SJCRH30 (cell line): ENCODE measurements around the gene GJB6. TPM values are rescaled to one million over a fixed set of nuclear protein-coding genes. Genes with fewer than 3 reads are reported as not detected.
A peak's percentile ranks its signal among the peaks of the same experiment; 100 is the strongest.

Source experiments
- DNase-seq, 2 experiments: peaks; one replicate each; pipeline ENCODE4 v3.0.0-alpha.2; 2015 to 2020
- H3K27ac ChIP-seq: fragments of 250-450 bp; sonication (Bioruptor Pico); 2 replicates; pipeline ENCODE4 v1.5.1; 2020; ENCODE audit warnings: mild to moderate bottlenecking, moderate library complexity
- H3K27me3 ChIP-seq: fragments of 250-450 bp; sonication (Bioruptor Pico); 2 replicates; pipeline ENCODE4 v1.5.1; 2020; ENCODE audit warnings: mild to moderate bottlenecking, moderate library complexity
- H3K36me3 ChIP-seq: fragments of 250-450 bp; sonication (Bioruptor Pico); 2 replicates; pipeline ENCODE4 v1.5.1; 2020; ENCODE audit warnings: mild to moderate bottlenecking, moderate library complexity
- H3K4me1 ChIP-seq: fragments of 250-450 bp; sonication (Bioruptor Pico); 2 replicates; pipeline ENCODE4 v1.5.1; 2020; ENCODE audit warnings: mild to moderate bottlenecking, moderate library complexity
- H3K4me3 ChIP-seq: fragments of 250-450 bp; sonication (Bioruptor Pico); 2 replicates; pipeline ENCODE4 v1.5.1; 2020; ENCODE audit warnings: mild to moderate bottlenecking, moderate library complexity
- H3K9me3 ChIP-seq: fragments of 250-450 bp; sonication (Bioruptor Pico); replicated peaks from 2 replicates; pipeline ENCODE4 v1.5.1; 2020; ENCODE audit warnings: mild to moderate bottlenecking, moderate library complexity
- total RNA-seq: library from RNA; depleted of rRNA; stranded (reverse); fragments of >200 nt; shearing (Covaris generic); gene quantifications from 2 replicates; pipeline ENCODE4 v1.2.3, GENCODE V29; 2014

Gene GJB6
- total RNA-seq, 1 experiment from 2014 or later: not detected

- Histone ChIP-seq H3K9me3 (no peaks in the 10 kb centered on the region), H3K36me3 (no peaks in the 10 kb centered on the region), H3K4me1 (no peaks in the 10 kb centered on the region), H3K27me3 (peaks cover 17% of the 10 kb centered on the region), H3K27ac (no peak overlapping the region), H3K4me3 (no peak overlapping the region)
- no peak for DNase-seq
Observed at GRCh38 chr13:20198781-20199180, 33.3 kb downstream of the GJB6 start.

GRCh38 chr13:20197361-20197834 is 34.7 kb downstream of the GJB6 start:
- H3K27me3 ChIP-seq: peaks cover 14% of the 10 kb centered on the region
- no peak overlapping the region for H3K27ac ChIP-seq
- peak in 1 of 2 experiments; percentile 66 for DNase-seq
- no peaks in the 10 kb centered on the region for H3K4me1 ChIP-seq
- H3K4me3 ChIP-seq: no peak overlapping the region
- no peaks in the 10 kb centered on the region for H3K36me3 ChIP-seq
- H3K9me3 ChIP-seq: no peaks in the 10 kb centered on the region

DNA sequence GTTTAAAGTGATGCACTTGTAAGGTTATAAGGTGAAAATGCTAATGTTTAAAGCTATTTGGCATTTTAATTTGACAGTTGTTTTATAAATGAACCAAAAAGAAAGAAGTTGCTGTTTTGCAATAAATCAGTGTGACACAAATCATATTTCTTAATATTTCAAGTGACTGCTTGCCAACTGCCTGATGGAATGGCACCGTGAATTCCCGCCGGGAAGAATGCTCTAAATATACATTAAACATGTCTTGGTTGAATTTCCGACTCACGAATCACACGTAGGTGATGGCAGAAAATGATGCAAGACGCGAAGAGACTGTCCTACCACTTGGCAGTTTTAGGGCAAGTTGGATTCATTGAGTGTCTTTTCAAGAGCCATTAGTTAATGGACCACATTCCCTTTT is 36.3 kb downstream of the GJB6 start:
- H3K27me3 ChIP-seq: peaks cover 14% of the 10 kb centered on the region
- no peaks in the 10 kb centered on the region for H3K36me3 ChIP-seq

GRCh38 chr13:20193907-20194631 is 38.0 kb downstream of the GJB6 start:
- H3K27me3 ChIP-seq: peaks cover 17% of the 10 kb centered on the region

More for the DNA sequence above, 36.3 kb downstream of the GJB6 start:
- Histone ChIP-seq H3K27ac (no peak overlapping the region), H3K9me3 (no peaks in the 10 kb centered on the region), H3K4me1 (no peaks in the 10 kb centered on the region), H3K4me3 (no peak overlapping the region)
- no peak for DNase-seq

GRCh38 chr13:20193162-20193906 is 38.8 kb downstream of the GJB6 start:
- H3K36me3 ChIP-seq: no peaks in the 10 kb centered on the region
- H3K4me1 ChIP-seq: no peaks in the 10 kb centered on the region
- no peak overlapping the region for H3K27ac ChIP-seq
- peaks cover 17% of the 10 kb centered on the region for H3K27me3 ChIP-seq
- no peaks in the 10 kb centered on the region for H3K9me3 ChIP-seq
- no peak for DNase-seq
- no peak overlapping the region for H3K4me3 ChIP-seq

More at GRCh38 chr13:20193907-20194631, 38.0 kb downstream of the GJB6 start:
- DNase-seq: no peak
- no peaks in the 10 kb centered on the region for H3K4me1 ChIP-seq
- H3K9me3 ChIP-seq: no peaks in the 10 kb centered on the region
- H3K4me3 ChIP-seq: no peak overlapping the region
- no peaks in the 10 kb centered on the region for H3K36me3 ChIP-seq
- H3K27ac ChIP-seq: no peak overlapping the region

DNA sequence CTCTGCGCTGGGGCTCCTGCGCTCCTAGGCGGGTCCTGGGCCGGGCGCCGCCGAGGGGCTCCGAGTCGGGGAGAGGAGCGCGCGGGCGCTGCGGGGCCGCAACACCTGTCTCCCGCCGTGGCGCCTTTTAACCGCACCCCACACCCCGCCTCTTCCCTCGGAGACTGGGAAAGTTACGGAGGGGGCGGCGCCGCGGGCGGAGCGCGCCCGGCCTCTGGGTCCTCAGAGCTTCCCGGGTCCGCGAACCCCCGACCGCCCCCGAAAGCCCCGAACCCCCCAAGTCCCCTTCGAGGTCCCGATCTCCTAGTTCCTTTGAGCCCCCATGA is 39.3 kb downstream of the GJB6 start, which contains the start of gene GJB2:
GJB2 (minus strand) TSS at position 103 of the 326 bp plus-strand sequence. CDS start 3,357 bp downstream, outside the sequence.
- Histone ChIP-seq H3K27me3 (peaks cover 20% of the 10 kb centered on the region), H3K9me3 (no peaks in the 10 kb centered on the region), H3K4me1 (no peaks in the 10 kb centered on the region), H3K36me3 (no peaks in the 10 kb centered on the region), H3K4me3 (no peak within 1 kb of the TSS), H3K27ac (no peak within 1 kb of the TSS)
- no peak for DNase-seq

GRCh38 chr13:20192158-20192835 is 39.8 kb downstream of the GJB6 start:
- Histone ChIP-seq H3K4me1 (no peaks in the 10 kb centered on the region), H3K4me3 (no peak overlapping the region), H3K9me3 (no peaks in the 10 kb centered on the region), H3K36me3 (no peaks in the 10 kb centered on the region), H3K27me3 (peaks cover 23% of the 10 kb centered on the region), H3K27ac (no peak overlapping the region)
- no peak for DNase-seq

DNA sequence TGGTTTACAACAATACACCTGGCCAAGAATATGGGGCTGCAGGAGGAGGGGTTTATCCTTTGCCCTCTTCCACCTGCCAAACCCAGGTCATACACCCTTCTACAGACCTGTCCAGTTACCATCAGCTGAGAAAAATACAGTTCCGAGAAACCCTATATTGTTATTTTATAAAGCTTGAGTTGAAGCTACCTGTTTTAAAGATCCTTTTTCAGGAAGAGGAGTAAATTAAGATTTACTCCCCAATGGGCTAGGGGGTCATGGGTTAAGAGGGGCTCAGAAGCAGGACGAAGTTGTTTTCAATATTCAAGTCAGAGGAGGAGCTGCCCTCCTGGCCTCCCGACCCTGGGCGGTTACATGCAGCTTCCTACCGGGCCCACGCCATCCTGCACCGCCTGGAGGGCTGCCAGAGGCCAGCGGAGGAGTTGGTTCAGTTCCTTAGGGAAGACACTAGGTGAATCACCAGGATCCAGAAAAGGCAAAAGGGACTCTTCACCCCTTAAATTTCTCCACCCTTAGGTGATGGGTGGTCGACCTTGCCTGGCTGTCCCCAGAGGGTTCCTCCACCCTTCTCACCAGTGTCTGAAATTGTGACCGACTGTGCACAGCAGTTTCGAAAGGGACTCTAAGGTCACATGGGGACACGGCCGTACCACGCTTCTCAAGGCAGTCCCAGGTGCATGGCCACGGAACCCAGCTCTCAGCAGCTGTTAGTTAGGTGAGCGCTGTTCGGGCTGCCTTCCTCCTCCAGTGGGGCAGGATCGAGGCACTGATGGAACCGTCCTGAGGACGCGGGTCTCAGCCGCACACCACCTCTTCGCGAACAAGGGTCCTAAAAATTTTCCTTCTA is 40.6 kb downstream of the GJB6 start:
- H3K4me3 ChIP-seq: no peak overlapping the region
- DNase-seq: no peak
- H3K9me3 ChIP-seq: no peaks in the 10 kb centered on the region
- H3K27ac ChIP-seq: no peak overlapping the region
- peaks cover 31% of the 10 kb centered on the region for H3K27me3 ChIP-seq
- H3K4me1 ChIP-seq: no peaks in the 10 kb centered on the region
- no peaks in the 10 kb centered on the region for H3K36me3 ChIP-seq

DNA sequence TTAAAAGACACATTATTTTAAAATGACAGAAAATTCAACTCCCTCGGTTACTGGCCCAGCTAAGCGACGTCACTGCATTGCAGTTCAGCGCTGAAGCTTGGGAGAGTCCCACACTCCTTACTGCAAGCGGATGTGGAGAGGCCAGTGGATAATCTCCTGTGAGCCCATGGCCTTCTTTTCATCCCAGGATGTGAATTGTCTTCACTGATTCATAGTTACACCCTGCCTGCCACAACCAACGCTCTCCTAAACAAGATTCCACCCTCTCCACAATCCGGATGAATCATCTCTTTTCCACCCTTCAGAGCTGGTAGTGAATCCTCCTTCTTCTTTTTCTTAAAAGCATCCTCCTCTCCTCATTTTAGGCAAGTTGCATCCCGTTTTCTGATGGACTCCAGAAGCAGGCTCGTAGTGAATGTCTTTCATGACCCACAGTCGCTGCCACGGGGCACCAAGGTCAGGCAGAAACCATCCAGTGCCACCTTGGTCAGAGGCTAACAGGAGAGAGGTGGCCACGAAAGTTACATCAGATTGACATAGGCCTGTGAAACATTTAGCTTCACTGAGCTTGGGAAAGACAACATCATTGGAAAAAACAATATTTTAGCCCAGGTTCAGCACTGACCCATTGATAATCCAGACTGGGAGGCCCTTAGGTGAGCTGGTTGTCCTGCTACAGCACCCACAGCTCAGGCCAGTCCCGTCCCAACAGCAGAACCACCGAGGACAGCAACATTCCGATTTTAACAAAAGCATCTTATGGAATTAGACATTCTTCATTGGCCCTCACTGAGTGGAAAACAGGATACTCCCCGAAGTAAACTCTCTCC is 41.4 kb downstream of the GJB6 start:
- peak in 1 of 2 experiments; percentile 17 for DNase-seq
- no peaks in the 10 kb centered on the region for H3K9me3 ChIP-seq
- H3K36me3 ChIP-seq: no peaks in the 10 kb centered on the region
- H3K4me3 ChIP-seq: no peak overlapping the region
- H3K4me1 ChIP-seq: no peaks in the 10 kb centered on the region
- H3K27me3 ChIP-seq: peaks cover 31% of the 10 kb centered on the region
- no peak overlapping the region for H3K27ac ChIP-seq

GRCh38 chr13:20190076-20190475 is 42.0 kb downstream of the GJB6 start:
- peaks cover 30% of the 10 kb centered on the region for H3K27me3 ChIP-seq
- no peak for DNase-seq
- no peaks in the 10 kb centered on the region for H3K9me3 ChIP-seq
- no peak overlapping the region for H3K27ac ChIP-seq
- H3K4me1 ChIP-seq: no peaks in the 10 kb centered on the region
- H3K4me3 ChIP-seq: no peak overlapping the region
- no peaks in the 10 kb centered on the region for H3K36me3 ChIP-seq

- H3K4me3 ChIP-seq: no peak overlapping the region
- no peak overlapping the region for H3K27ac ChIP-seq
- DNase-seq: no peak
- no peaks in the 10 kb centered on the region for H3K4me1 ChIP-seq
- H3K27me3 ChIP-seq: peaks cover 30% of the 10 kb centered on the region
- H3K36me3 ChIP-seq: no peaks in the 10 kb centered on the region
- no peaks in the 10 kb centered on the region for H3K9me3 ChIP-seq
Observed at GRCh38 chr13:20188667-20189553, 43.2 kb downstream of the GJB6 start.

- no peak overlapping the region for H3K4me3 ChIP-seq
- no peaks in the 10 kb centered on the region for H3K36me3 ChIP-seq
- no peaks in the 10 kb centered on the region; the same call in 1 of the 2 replicates for H3K4me1 ChIP-seq
- H3K27ac ChIP-seq: no peak overlapping the region
- DNase-seq: no peak
- no peaks in the 10 kb centered on the region for H3K9me3 ChIP-seq
- peaks cover 32% of the 10 kb centered on the region for H3K27me3 ChIP-seq
Observed at GRCh38 chr13:20186771-20187170, 45.3 kb downstream of the GJB6 start.
